NCI-H2029 treated with DMSO at 0.1 percent for 48 hours (cell line): Measurements from ENCODE around the gene COA8.

Source experiments
- DNase-seq: peaks from one replicate; lab custom pipeline; 2025; lab: John Stamatoyannopoulos, UW

COA8 gene

GRCh38 chr14:103548463-103549351 lies 14.1 kb upstream of the COA8 start:
- no peak for DNase-seq

- no peak for DNase-seq
Measured at GRCh38 chr14:103549361-103550311, 13.1 kb upstream of the COA8 start.

- no peak for DNase-seq
Measured at GRCh38 chr14:103550451-103551337, 12.1 kb upstream of the COA8 start.

GRCh38 chr14:103551338-103551762 lies 11.4 kb upstream of the COA8 start:
- no peak for DNase-seq

GRCh38 chr14:103552011-103552845 lies 10.5 kb upstream of the COA8 start:
- no peak for DNase-seq

GRCh38 chr14:103552846-103553210 lies 9.9 kb upstream of the COA8 start:
- no peak for DNase-seq

GRCh38 chr14:103555559-103556337 lies 7.0 kb upstream of the COA8 start:
- DNase-seq, result no peak

GRCh38 chr14:103556946-103557758 lies 5.6 kb upstream of the COA8 start:
- no peak for DNase-seq

GRCh38 chr14:103558071-103558882 lies 4.5 kb upstream of the COA8 start:
- DNase-seq, result no peak

GRCh38 chr14:103559766-103560165 lies 3.0 kb upstream of the COA8 start:
- no peak for DNase-seq

- no peak for DNase-seq
Measured at GRCh38 chr14:103560691-103561090, 2.1 kb upstream of the COA8 start.

- no peak for DNase-seq
Measured at GRCh38 chr14:103561381-103562178, 1.2 kb upstream of the COA8 start.

GRCh38 chr14:103562179-103562428 lies 656 bp upstream of the COA8 start:
- DNase-seq, result no peak

- no peak for DNase-seq
Measured at GRCh38 chr14:103563226-103563620, 463 bp downstream of the COA8 start.

- no peak for DNase-seq
Measured at GRCh38 chr14:103563844-103564505, 1.2 kb downstream of the COA8 start.

- DNase-seq, result no peak
Measured at GRCh38 chr14:103568952-103569351, 6.2 kb downstream of the COA8 start.

- DNase-seq, result no peak
Measured at GRCh38 chr14:103569408-103569807, 6.6 kb downstream of the COA8 start.
